GM23248 (cell line): ENCODE results near the gene LLGL1. TPM values are rescaled to one million over a fixed set of nuclear protein-coding genes. Genes with fewer than 3 reads are reported as not detected.

Experiments used
- DNase-seq: peaks from one replicate; pipeline ENCODE4 v3.0.0-alpha.2; 2015
- H2AFZ ChIP-seq: fragments of 200-600 bp; sonication (generic); 2 replicates; pipeline ENCODE4 v1.6.1; 2016; ENCODE audit warnings: antibody characterized with exemption
- H3F3A ChIP-seq: fragments of 200-600 bp; sonication (generic); 2 replicates; pipeline ENCODE4 v1.6.1; 2016; ENCODE audit warnings: mild to moderate bottlenecking, antibody characterized with exemption, mixed run types; ENCODE audit not compliant: insufficient read depth
- H3K27ac ChIP-seq: fragments of 200-600 bp; sonication (generic); 2 replicates; pipeline ENCODE4 v1.5.1; 2016; ENCODE audit warnings: mild to moderate bottlenecking
- H3K27me3 ChIP-seq: fragments of 200-600 bp; sonication (generic); replicated peaks from 2 replicates; pipeline ENCODE4 v1.6.1; 2016; ENCODE audit warnings: mild to moderate bottlenecking; ENCODE audit not compliant: insufficient read depth
- H3K36me3 ChIP-seq: fragments of 200-600 bp; sonication (generic); 2 replicates; pipeline ENCODE4 v1.6.1; 2016; ENCODE audit warnings: low read depth, mild to moderate bottlenecking
- H3K4me1 ChIP-seq: fragments of 200-600 bp; sonication (generic); 2 replicates; pipeline ENCODE4 v1.6.1; 2016; ENCODE audit warnings: mild to moderate bottlenecking; ENCODE audit not compliant: insufficient read depth
- H3K4me2 ChIP-seq: fragments of 200-600 bp; sonication (generic); one replicate; pipeline ENCODE4 v1.6.1; 2016; ENCODE audit warnings: mild to moderate bottlenecking; ENCODE audit not compliant: unreplicated experiment
- H3K4me3 ChIP-seq: fragments of 200-600 bp; sonication (generic); 2 replicates; pipeline ENCODE4 v1.5.1; 2016; ENCODE audit warnings: mild to moderate bottlenecking
- H3K79me2 ChIP-seq: fragments of 200-600 bp; sonication (generic); 2 replicates; pipeline ENCODE4 v1.6.1; 2016; ENCODE audit warnings: mild to moderate bottlenecking; ENCODE audit not compliant: insufficient read depth
- H3K9ac ChIP-seq: fragments of 200-600 bp; sonication (generic); 2 replicates; pipeline ENCODE4 v1.6.1; 2016; ENCODE audit warnings: mild to moderate bottlenecking
- H3K9me2 ChIP-seq: fragments of 200-600 bp; sonication (generic); 2 replicates; pipeline ENCODE4 v1.6.1; 2016; ENCODE audit warnings: mixed run types, mild to moderate bottlenecking, moderate library complexity; ENCODE audit not compliant: insufficient read depth
- H3K9me3 ChIP-seq: fragments of 200-600 bp; sonication (generic); one replicate; pipeline ENCODE4 v1.6.1; 2017; ENCODE audit warnings: low read depth
- H4K20me1 ChIP-seq: fragments of 200-600 bp; sonication (generic); 2 replicates; pipeline ENCODE4 v1.6.0; 2016; ENCODE audit not compliant: insufficient read depth
- EZH2 ChIP-seq: fragments of 200-600 bp; sonication (generic); IDR thresholded peaks from 2 replicates; pipeline ENCODE4 v1.6.1; 2018; ENCODE audit warnings: antibody characterized with exemption, mild to moderate bottlenecking; ENCODE audit not compliant: insufficient read depth, poor library complexity, severe bottlenecking
- EZH2phosphoT487 ChIP-seq: fragments of 200-600 bp; sonication (generic); IDR thresholded peaks from 2 replicates; pipeline ENCODE4 v1.6.1; 2018; ENCODE audit warnings: antibody characterized with exemption, moderate library complexity, mild to moderate bottlenecking, low read depth; ENCODE audit not compliant: insufficient read depth
- WGBS, 2 experiments: methylation state at CpG; one replicate each; pipeline ENCODE4 v1.1.6; 2015 to 2017; ENCODE audit warnings: low lambda C conversion rate in 2 of 2, low coverage in 1 of 2; ENCODE audit errors: missing lambda C conversion rate in 2 of 2; 5-methylcytosine and 5-hydroxymethylcytosine counted together
- in situ Hi-C: fragments of 300-500 bp; cut with MboI; formaldehyde crosslinking; loops from 2 replicates; pipeline ENCODE4 v1.15.0; 2020
- polyA plus RNA-seq: library from polyadenylated mRNA; unstranded; fragments of >200 nt; fragmentation: Nextera tagmentation; extraction: Ambion mirVana; gene quantifications from 2 replicates; pipeline ENCODE4 v1.2.1, GENCODE V29; 2016
- total RNA-seq: library from RNA; depleted of rRNA; stranded (reverse); fragments of >200 nt; shearing (Covaris generic); gene quantifications from 2 replicates; pipeline ENCODE4 v1.2.3, GENCODE V29; 2014

LLGL1 gene
- total and polyA plus RNA-seq, 2 experiments from 2014 or later, result 3.5 to 40.3 TPM

DNA sequence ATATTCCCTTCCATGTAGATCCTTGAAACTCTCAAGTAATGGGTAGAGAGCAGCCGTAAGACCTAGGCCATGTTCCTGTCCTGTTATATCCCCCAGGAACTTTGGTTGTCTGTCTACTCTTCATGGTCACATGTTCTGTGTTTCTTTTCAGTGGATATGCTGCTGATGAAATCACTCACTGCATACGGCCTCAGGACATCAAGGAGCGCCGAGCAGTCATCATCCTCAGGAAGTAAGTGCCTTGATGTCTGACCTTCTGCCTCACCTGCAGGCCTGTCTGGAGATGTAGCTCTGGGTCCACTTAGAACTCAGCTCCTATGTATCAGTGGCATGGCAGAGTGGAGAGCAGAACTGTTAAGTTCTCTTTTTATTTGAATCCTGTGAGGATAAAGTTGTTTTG, 30.6 kb upstream of the LLGL1 start:
- Histone ChIP-seq H2AFZ (no peak overlapping the region), H3K9me2 (no peaks in the 10 kb centered on the region), H3K9me3 (no peaks in the 10 kb centered on the region), H3K36me3 (peaks cover 40% of the 10 kb centered on the region), H3F3A (peaks cover 7% of the 10 kb centered on the region; the same call in 1 of the 2 replicates), H3K79me2 (peaks cover 100% of the 10 kb centered on the region), H3K4me2 (no peak overlapping the region), H3K9ac (no peak overlapping the region), H4K20me1 (peaks cover 26% of the 10 kb centered on the region), H3K4me3 (no peak overlapping the region), H3K4me1 (peaks cover 20% of the 10 kb centered on the region), H3K27me3 (no peaks in the 10 kb centered on the region), H3K27ac (no peak overlapping the region)
- TF ChIP-seq EZH2phosphoT487, result no peak
- TF ChIP-seq EZH2, result no peak
- no peak for DNase-seq
- in situ Hi-C loops, result no loop called here
- WGBS, 2 experiments, result 68 to 71% methylated on average over 4 of the region's 4 CpGs

DNA sequence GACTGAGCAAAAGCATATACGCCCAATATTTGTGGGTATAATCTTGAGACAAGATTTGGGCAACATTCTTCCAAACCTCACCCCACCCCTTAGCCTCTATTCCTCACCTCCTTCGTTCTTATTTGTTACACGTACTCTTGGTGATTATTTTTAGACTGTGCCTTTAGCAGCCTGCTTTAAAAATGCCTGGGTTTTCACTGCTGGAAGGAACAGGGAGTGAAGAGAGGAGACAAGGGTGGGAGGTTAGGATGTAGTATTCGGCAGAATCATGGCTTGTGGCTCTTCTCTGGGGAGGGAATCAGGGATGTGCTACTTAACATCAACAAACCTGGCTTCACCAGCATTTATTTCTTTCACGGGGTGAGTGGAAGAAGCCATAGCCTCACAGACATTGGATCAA, 30.2 kb upstream of the LLGL1 start:
- Histone ChIP-seq H2AFZ (no peak overlapping the region), H3K36me3 (peaks cover 38% of the 10 kb centered on the region)

GRCh38 chr17:18197535-18198194, 27.8 kb upstream of the LLGL1 start:
- H3K4me2 ChIP-seq, result no peak overlapping the region
- H3K27me3 ChIP-seq, result no peaks in the 10 kb centered on the region
- H3K9me3 ChIP-seq, result no peaks in the 10 kb centered on the region
- no peak overlapping the region for H3K4me3 ChIP-seq
- H3K4me1 ChIP-seq, result no peaks in the 10 kb centered on the region
- H3K9me2 ChIP-seq, result no peaks in the 10 kb centered on the region
- no peaks in the 10 kb centered on the region for H3F3A ChIP-seq
- H3K27ac ChIP-seq, result no peak overlapping the region
- WGBS, 2 experiments, result 92 to 99% methylated on average over 3 of the region's 3 CpGs
- no peak for DNase-seq
- peaks cover 38% of the 10 kb centered on the region for H3K36me3 ChIP-seq
- peaks cover 100% of the 10 kb centered on the region for H3K79me2 ChIP-seq
- in situ Hi-C loops, result no loop called here
- TF ChIP-seq EZH2phosphoT487, result no peak
- no peak for TF ChIP-seq EZH2
- H2AFZ ChIP-seq, result no peak overlapping the region
- peaks cover 34% of the 10 kb centered on the region for H4K20me1 ChIP-seq
- H3K9ac ChIP-seq, result no peak overlapping the region; the same call in 1 of the 2 replicates

More for the DNA sequence above, 30.2 kb upstream of the LLGL1 start:
- no peak overlapping the region for H3K4me2 ChIP-seq
- H3K4me3 ChIP-seq, result no peak overlapping the region
- H3K27me3 ChIP-seq, result no peaks in the 10 kb centered on the region
- H3K27ac ChIP-seq, result no peak overlapping the region
- TF ChIP-seq EZH2phosphoT487, result no peak
- TF ChIP-seq EZH2, result no peak
- peaks cover 29% of the 10 kb centered on the region for H4K20me1 ChIP-seq
- H3F3A ChIP-seq, result 0 out of 2 replicates have a peak, but pooled peaks cover 3% of the 10 kb centered on the region
- no peaks in the 10 kb centered on the region for H3K9me3 ChIP-seq
- no peaks in the 10 kb centered on the region for H3K9me2 ChIP-seq
- WGBS, 2 experiments, result 80 to 82% methylated on average over 5 of the region's 5 CpGs
- no peak overlapping the region for H3K9ac ChIP-seq
- H3K79me2 ChIP-seq, result peaks cover 100% of the 10 kb centered on the region
- in situ Hi-C loops, result no loop called here
- DNase-seq, result no peak
- H3K4me1 ChIP-seq, result peaks cover 16% of the 10 kb centered on the region; the same call in 1 of the 2 replicates

DNA sequence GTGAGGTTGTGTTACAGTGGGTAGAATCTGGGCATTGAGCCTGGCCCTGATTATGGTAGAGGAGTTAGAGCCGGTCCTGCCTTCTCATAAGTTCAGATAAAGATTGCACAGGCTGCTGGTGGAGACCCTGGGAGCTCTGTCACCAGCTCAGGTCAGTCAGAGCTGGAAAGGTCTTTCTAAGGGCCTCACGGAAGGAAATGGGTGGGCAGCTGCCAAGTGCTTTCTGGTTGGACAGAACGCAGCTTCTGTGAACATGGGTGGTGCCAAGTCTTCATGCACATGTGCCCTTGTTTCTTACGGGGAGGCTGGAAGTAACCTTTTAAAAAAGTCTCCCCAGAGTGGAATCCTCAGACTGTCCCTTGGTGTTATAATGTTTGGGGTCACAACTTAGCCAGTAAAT, 26.9 kb upstream of the LLGL1 start:
- no peak overlapping the region for H3K4me3 ChIP-seq
- H3K27ac ChIP-seq, result no peak overlapping the region
- H3K27me3 ChIP-seq, result no peaks in the 10 kb centered on the region
- no peak overlapping the region for H3K9ac ChIP-seq
- peaks cover 100% of the 10 kb centered on the region for H3K79me2 ChIP-seq
- in situ Hi-C loops, result no loop called here
- DNase-seq, result no peak
- H3K9me3 ChIP-seq, result no peaks in the 10 kb centered on the region
- no peak overlapping the region for H2AFZ ChIP-seq
- no peaks in the 10 kb centered on the region for H3K9me2 ChIP-seq
- H4K20me1 ChIP-seq, result peaks cover 34% of the 10 kb centered on the region
- TF ChIP-seq EZH2 (no peak), EZH2phosphoT487 (no peak)
- 28 to 44% methylated on average over 4 of the region's 4 CpGs for WGBS, 2 experiments
- H3K4me2 ChIP-seq, result no peak overlapping the region
- peaks cover 38% of the 10 kb centered on the region for H3K36me3 ChIP-seq
- no peaks in the 10 kb centered on the region for H3K4me1 ChIP-seq
- H3F3A ChIP-seq, result no peaks in the 10 kb centered on the region
